ENCODE data around the gene C19orf12.

Gene C19orf12

GRCh38 chr19:29664753-29665214, 50.3 kb downstream of the C19orf12 start:
- no peaks in the 10 kb centered on the region for H3K27me3 ChIP-seq (replicated peaks; ENCODE audit: control insufficient read depth, insufficient read depth, low read length, poor library complexity, severe bottlenecking)
- H3K9me3 ChIP-seq (ENCODE audit: control insufficient read depth, low read length), result no peaks in the 10 kb centered on the region
- H3K36me3 ChIP-seq (ENCODE audit: control insufficient read depth, insufficient read depth, low read length), result no peaks in the 10 kb centered on the region
- peaks cover 28% of the 10 kb centered on the region for H3K4me1 ChIP-seq (ENCODE audit: control insufficient read depth, insufficient read depth, low read length, poor library complexity, severe bottlenecking)
- no peak for DNase-seq
- H3K4me3 ChIP-seq (ENCODE audit: insufficient read depth, low read depth, low read length, poor library complexity, severe bottlenecking), result peak overlapping the region; percentile 95
- H3K27ac ChIP-seq (ENCODE audit: insufficient read depth, low read length, poor library complexity, severe bottlenecking), result peak overlapping the region; percentile 83

- Histone ChIP-seq H3K27ac (ENCODE audit: insufficient read depth, low read length, poor library complexity, severe bottlenecking) (no peak overlapping the region), H3K36me3 (ENCODE audit: control insufficient read depth, insufficient read depth, low read length) (no peaks in the 10 kb centered on the region), H3K27me3 (replicated peaks; ENCODE audit: control insufficient read depth, insufficient read depth, low read length, poor library complexity, severe bottlenecking) (no peaks in the 10 kb centered on the region), H3K9me3 (ENCODE audit: control insufficient read depth, low read length) (no peaks in the 10 kb centered on the region), H3K4me3 (ENCODE audit: insufficient read depth, low read depth, low read length, poor library complexity, severe bottlenecking) (no peak overlapping the region), H3K4me1 (ENCODE audit: control insufficient read depth, insufficient read depth, low read length, poor library complexity, severe bottlenecking) (peaks cover 24% of the 10 kb centered on the region)
- no peak for DNase-seq
These were observed 51.0 kb downstream of the C19orf12 start for GRCh38 chr19:29663861-29664752.

GRCh38 chr19:29662604-29663404, 52.3 kb downstream of the C19orf12 start:
- H3K4me3 ChIP-seq (ENCODE audit: insufficient read depth, low read depth, low read length, poor library complexity, severe bottlenecking), result no peak overlapping the region
- no peak overlapping the region for H3K27ac ChIP-seq (ENCODE audit: insufficient read depth, low read length, poor library complexity, severe bottlenecking)
- no peaks in the 10 kb centered on the region for H3K9me3 ChIP-seq (ENCODE audit: control insufficient read depth, low read length)
- no peaks in the 10 kb centered on the region for H3K36me3 ChIP-seq (ENCODE audit: control insufficient read depth, insufficient read depth, low read length)
- no peaks in the 10 kb centered on the region for H3K27me3 ChIP-seq (replicated peaks; ENCODE audit: control insufficient read depth, insufficient read depth, low read length, poor library complexity, severe bottlenecking)
- no peak for DNase-seq
- peaks cover 11% of the 10 kb centered on the region for H3K4me1 ChIP-seq (ENCODE audit: control insufficient read depth, insufficient read depth, low read length, poor library complexity, severe bottlenecking)

- DNase-seq, result no peak
- Histone ChIP-seq H3K27ac (ENCODE audit: insufficient read depth, low read length, poor library complexity, severe bottlenecking) (no peak overlapping the region), H3K9me3 (ENCODE audit: control insufficient read depth, low read length) (no peaks in the 10 kb centered on the region), H3K27me3 (replicated peaks; ENCODE audit: control insufficient read depth, insufficient read depth, low read length, poor library complexity, severe bottlenecking) (no peaks in the 10 kb centered on the region), H3K4me1 (ENCODE audit: control insufficient read depth, insufficient read depth, low read length, poor library complexity, severe bottlenecking) (peaks cover 6% of the 10 kb centered on the region), H3K4me3 (ENCODE audit: insufficient read depth, low read depth, low read length, poor library complexity, severe bottlenecking) (no peak overlapping the region), H3K36me3 (ENCODE audit: control insufficient read depth, insufficient read depth, low read length) (no peaks in the 10 kb centered on the region)
These were observed 52.8 kb downstream of the C19orf12 start for GRCh38 chr19:29662278-29662603.

- DNase-seq, result no peak
- Histone ChIP-seq H3K4me3 (ENCODE audit: insufficient read depth, low read depth, low read length, poor library complexity, severe bottlenecking) (no peak overlapping the region), H3K9me3 (ENCODE audit: control insufficient read depth, low read length) (no peaks in the 10 kb centered on the region), H3K4me1 (ENCODE audit: control insufficient read depth, insufficient read depth, low read length, poor library complexity, severe bottlenecking) (no peaks in the 10 kb centered on the region), H3K27ac (ENCODE audit: insufficient read depth, low read length, poor library complexity, severe bottlenecking) (no peak overlapping the region), H3K36me3 (ENCODE audit: control insufficient read depth, insufficient read depth, low read length) (no peaks in the 10 kb centered on the region), H3K27me3 (replicated peaks; ENCODE audit: control insufficient read depth, insufficient read depth, low read length, poor library complexity, severe bottlenecking) (no peaks in the 10 kb centered on the region)
These were observed 54.2 kb downstream of the C19orf12 start for GRCh38 chr19:29660835-29661234.

GRCh38 chr19:29658221-29658991, 56.7 kb downstream of the C19orf12 start:
- H3K4me3 ChIP-seq (ENCODE audit: insufficient read depth, low read depth, low read length, poor library complexity, severe bottlenecking), result no peak overlapping the region
- H3K4me1 ChIP-seq (ENCODE audit: control insufficient read depth, insufficient read depth, low read length, poor library complexity, severe bottlenecking), result no peaks in the 10 kb centered on the region
- H3K9me3 ChIP-seq (ENCODE audit: control insufficient read depth, low read length), result no peaks in the 10 kb centered on the region
- no peak for DNase-seq
- H3K36me3 ChIP-seq (ENCODE audit: control insufficient read depth, insufficient read depth, low read length), result no peaks in the 10 kb centered on the region
- H3K27ac ChIP-seq (ENCODE audit: insufficient read depth, low read length, poor library complexity, severe bottlenecking), result no peak overlapping the region
- H3K27me3 ChIP-seq (replicated peaks; ENCODE audit: control insufficient read depth, insufficient read depth, low read length, poor library complexity, severe bottlenecking), result no peaks in the 10 kb centered on the region

- no peak overlapping the region for H3K27ac ChIP-seq (ENCODE audit: insufficient read depth, low read length, poor library complexity, severe bottlenecking)
- no peak overlapping the region for H3K4me3 ChIP-seq (ENCODE audit: insufficient read depth, low read depth, low read length, poor library complexity, severe bottlenecking)
- H3K9me3 ChIP-seq (ENCODE audit: control insufficient read depth, low read length), result no peaks in the 10 kb centered on the region
- H3K27me3 ChIP-seq (replicated peaks; ENCODE audit: control insufficient read depth, insufficient read depth, low read length, poor library complexity, severe bottlenecking), result no peaks in the 10 kb centered on the region
- no peaks in the 10 kb centered on the region for H3K36me3 ChIP-seq (ENCODE audit: control insufficient read depth, insufficient read depth, low read length)
- no peaks in the 10 kb centered on the region for H3K4me1 ChIP-seq (ENCODE audit: control insufficient read depth, insufficient read depth, low read length, poor library complexity, severe bottlenecking)
- DNase-seq, result no peak
These were observed 59.3 kb downstream of the C19orf12 start for GRCh38 chr19:29655648-29656335.

GRCh38 chr19:29653398-29653797, 61.7 kb downstream of the C19orf12 start:
- no peaks in the 10 kb centered on the region for H3K36me3 ChIP-seq (ENCODE audit: control insufficient read depth, insufficient read depth, low read length)
- no peak overlapping the region for H3K27ac ChIP-seq (ENCODE audit: insufficient read depth, low read length, poor library complexity, severe bottlenecking)
- no peaks in the 10 kb centered on the region for H3K27me3 ChIP-seq (replicated peaks; ENCODE audit: control insufficient read depth, insufficient read depth, low read length, poor library complexity, severe bottlenecking)
- no peak for DNase-seq
- no peaks in the 10 kb centered on the region for H3K4me1 ChIP-seq (ENCODE audit: control insufficient read depth, insufficient read depth, low read length, poor library complexity, severe bottlenecking)
- H3K9me3 ChIP-seq (ENCODE audit: control insufficient read depth, low read length), result no peaks in the 10 kb centered on the region
- no peak overlapping the region for H3K4me3 ChIP-seq (ENCODE audit: insufficient read depth, low read depth, low read length, poor library complexity, severe bottlenecking)

GRCh38 chr19:29651622-29652394, 63.3 kb downstream of the C19orf12 start:
- Histone ChIP-seq H3K27ac (ENCODE audit: insufficient read depth, low read length, poor library complexity, severe bottlenecking) (no peak overlapping the region), H3K9me3 (ENCODE audit: control insufficient read depth, low read length) (no peaks in the 10 kb centered on the region), H3K4me1 (ENCODE audit: control insufficient read depth, insufficient read depth, low read length, poor library complexity, severe bottlenecking) (no peaks in the 10 kb centered on the region), H3K4me3 (ENCODE audit: insufficient read depth, low read depth, low read length, poor library complexity, severe bottlenecking) (no peak overlapping the region), H3K36me3 (ENCODE audit: control insufficient read depth, insufficient read depth, low read length) (no peaks in the 10 kb centered on the region), H3K27me3 (replicated peaks; ENCODE audit: control insufficient read depth, insufficient read depth, low read length, poor library complexity, severe bottlenecking) (no peaks in the 10 kb centered on the region)
- no peak for DNase-seq

Data from effector memory CD4-positive, alpha-beta T cell (primary cell).